GM18909 (cell line): ENCODE data around the gene RIMS4.

Experiments
- ATAC-seq: cut with Tn5 transposase; IDR thresholded peaks from one replicate; pipeline ENCODE4 v1.9.1; 2021; ENCODE audit warnings: mild to moderate bottlenecking; ENCODE audit not compliant: unreplicated experiment, poor library complexity

Gene RIMS4

GRCh38 chr20:44745598-44746366 lies 64.6 kb downstream of the RIMS4 start, which contains the start of gene KCNK15:
KCNK15 (plus strand) TSS chr20:44745865; CDS start chr20:44745911, 46 bp downstream.
- no peak for ATAC-seq

DNA sequence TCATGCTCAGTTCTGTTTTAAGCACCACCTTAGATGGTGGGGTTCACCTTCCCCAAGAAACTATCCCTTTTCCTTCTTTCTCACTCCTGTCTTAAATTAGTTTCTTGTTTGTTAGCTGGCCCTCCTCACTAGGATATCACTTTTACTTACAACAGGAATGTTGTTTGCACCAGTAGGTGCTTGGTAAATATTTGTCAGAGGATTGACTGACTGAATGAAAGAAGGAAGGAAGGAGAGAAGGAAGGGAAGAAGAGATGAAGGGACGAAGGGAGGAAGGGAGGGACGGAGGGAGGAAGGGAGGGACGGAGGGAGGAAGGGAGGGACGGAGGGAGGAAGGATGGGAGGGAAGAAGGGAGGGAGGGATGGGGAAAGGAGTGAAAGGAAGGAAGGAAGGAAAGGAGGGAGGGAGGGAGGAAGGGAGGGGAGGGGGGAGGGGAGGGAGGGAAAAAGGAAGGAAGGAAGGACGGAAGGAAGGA lies 65.2 kb downstream of the RIMS4 start:
- ATAC-seq = no peak

- ATAC-seq = no peak
These were observed 66.3 kb downstream of the RIMS4 start for GRCh38 chr20:44743916-44744655.

- ATAC-seq = no peak
These were observed 67.2 kb downstream of the RIMS4 start for GRCh38 chr20:44743080-44743701.

DNA sequence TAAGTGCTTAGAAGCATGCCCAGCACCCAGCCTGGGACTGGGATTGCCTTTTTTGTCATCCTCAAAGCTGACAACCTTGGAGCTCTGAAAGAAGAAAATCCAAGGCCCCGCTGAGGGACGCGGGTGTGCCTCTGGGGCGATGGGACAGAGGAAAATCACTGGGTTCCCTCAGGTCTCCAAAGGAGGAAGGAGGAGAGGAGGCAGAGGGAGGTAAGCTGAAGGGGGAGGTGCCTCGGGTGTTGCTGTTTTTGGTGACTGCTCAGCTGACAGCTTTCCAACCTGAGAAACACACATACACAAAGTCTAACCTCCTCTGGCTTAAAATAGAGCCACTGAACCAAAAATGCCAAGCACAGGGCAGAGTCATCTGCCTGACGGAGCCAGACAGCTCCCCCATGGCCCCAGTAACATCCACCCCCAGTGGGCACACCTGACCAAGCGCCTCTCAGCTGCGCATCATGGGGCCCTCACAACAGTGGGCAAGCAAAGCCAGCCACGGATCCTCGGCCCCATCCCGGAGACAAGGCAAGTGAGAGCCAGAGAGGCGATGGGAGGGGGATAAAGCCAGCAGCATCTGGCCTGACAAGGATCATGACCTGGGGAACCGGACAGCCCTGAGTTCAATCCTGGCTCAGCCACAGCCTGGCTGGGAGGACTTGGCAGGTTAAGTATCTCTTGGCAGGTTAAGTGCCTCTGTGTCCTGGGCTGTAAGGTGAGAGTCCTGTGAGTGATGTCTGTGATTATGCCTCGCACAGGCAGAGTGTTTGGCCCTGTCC lies 67.9 kb downstream of the RIMS4 start:
- no peak for ATAC-seq

DNA sequence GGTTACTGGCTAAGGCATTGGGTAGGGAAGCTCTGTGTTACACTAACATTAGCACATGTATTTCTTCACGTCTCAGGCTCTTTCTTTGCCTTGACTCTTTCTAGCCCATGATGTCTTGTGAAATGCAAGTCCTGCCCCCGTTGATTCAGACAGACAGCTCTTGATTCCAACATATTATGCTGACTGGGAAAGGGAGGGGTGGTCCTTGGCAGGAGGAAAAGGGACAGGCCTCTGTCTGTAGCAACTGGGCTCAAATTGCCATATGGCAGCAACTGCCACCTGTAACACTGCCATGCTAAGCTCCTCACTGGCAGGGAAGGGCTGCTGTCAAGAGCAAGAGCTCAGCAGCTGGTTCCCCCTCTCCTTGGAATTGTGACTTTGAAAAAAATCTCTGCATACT lies 70.4 kb downstream of the RIMS4 start:
- ATAC-seq = no peak

DNA sequence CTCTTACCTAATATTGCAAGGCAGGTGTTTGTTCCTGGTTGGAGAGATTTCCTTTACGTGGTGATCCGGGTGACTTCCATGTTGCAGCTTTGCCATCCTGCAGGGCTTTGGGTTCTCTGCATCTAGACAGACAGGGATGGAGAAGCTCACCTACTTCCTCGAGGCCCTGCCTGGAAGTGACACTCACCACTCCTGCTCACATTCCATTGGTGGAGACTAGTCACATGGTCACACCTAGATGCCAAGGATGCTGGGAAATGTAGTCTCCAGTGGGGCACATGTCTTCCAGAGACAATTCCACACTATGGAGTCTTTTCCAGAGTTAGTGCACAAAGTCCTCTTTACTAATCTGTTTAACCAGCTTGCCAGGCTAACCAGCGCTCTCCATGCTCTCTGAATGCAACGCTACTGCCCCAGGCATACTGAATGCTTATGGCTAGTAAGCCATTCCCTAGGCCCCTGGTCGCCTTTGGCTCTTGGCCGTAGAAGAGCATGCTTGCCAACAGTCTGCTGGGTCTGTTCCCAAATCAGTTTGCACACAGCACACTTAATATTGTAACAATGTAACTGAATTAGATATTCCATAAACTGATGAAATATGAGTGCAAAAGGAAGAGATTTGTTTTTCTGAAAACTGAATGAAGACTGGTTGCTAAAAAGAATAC lies 71.4 kb downstream of the RIMS4 start:
- ATAC-seq = no peak

GRCh38 chr20:44737116-44737515 lies 73.2 kb downstream of the RIMS4 start:
- no peak for ATAC-seq

GRCh38 chr20:44736170-44737021 lies 74.0 kb downstream of the RIMS4 start:
- ATAC-seq = no peak

DNA sequence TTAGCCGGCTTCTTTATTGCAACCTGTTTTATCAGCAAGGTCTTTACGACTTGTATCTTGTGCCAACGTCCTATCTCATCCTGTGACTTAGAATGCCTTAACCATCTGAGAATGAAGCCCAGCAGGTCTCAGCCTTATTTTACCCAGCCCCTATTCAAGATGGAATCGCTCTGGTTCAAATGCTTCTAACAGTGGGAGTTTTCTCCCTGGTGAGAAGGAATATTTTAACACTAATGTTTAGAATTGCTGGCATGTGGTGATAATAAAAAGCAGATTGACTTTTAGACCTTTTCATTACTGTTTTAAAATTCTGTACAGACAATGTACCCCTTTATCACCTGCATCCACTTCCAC lies 74.6 kb downstream of the RIMS4 start:
- ATAC-seq = no peak

DNA sequence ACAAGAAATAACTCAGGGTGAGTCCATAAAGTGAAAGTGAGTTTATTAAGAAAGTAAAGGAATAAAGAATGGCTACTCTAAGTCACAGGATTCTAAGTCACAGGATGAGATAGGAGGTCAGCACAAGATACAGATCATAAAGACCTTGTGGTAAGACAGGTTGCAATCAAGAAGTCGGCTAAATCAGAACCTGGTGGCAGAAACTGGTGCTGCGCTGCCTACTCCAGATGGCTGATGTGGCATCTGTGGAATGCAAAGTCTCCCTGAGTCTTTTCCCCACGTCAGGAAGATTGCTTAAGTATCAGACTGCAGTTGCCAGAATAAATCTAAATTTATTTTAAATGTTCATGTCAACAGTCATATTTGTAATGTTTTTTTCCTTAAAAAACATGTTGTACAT lies 75.4 kb downstream of the RIMS4 start:
- ATAC-seq = no peak

DNA sequence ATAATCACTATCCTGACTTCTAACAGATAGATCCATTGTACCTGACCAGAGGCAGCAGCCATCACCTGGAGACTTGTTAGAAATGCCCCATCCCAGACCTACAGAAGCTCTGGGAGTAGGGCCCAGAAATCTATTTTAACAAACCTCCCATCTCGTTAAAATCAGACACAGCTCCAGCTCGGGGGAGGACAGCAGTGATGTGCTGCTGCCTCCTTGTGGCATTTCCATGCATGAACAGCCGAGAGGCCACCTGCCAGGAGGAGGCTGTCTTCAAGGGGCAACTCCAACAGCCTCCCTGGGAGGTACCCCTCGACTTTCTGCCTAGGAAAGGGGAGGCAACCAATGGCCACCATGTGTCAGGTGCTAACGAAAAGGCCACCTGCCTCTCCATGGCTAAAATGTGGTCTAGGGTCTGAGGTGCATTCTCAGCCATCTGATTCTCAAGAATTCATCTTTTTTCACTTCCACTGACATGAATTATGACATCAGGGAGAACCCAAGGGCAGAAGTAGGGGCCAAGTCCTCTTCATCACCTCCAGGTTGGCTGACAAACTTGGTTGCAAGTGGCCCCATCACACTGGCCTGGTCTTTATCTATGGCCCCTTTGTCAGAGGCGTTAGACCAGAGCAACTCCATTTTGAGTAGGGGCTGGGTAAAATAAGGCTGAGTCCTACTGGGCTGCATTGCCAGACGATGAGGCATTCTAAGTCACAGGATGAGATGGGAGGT lies 76.8 kb downstream of the RIMS4 start:
- no peak for ATAC-seq

DNA sequence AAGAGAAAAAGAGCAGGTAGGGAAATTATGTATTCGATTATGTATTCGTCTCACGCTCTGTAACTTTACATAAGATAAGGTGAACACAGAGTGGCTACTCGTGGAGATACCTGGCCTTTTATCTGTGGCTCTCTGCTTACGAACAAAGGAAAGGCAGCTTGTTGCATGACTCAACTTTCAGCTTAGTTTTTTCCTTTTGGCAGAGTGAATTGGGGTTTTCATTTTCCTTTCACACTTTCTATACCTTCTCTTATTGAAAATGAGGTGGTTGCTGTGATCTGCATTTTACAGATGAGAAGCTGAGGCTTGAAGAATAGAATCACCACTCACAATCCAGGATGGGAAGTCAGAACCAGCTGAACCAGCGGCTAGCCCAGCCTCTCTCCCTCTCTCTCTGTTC lies 78.0 kb downstream of the RIMS4 start:
- no peak for ATAC-seq

DNA sequence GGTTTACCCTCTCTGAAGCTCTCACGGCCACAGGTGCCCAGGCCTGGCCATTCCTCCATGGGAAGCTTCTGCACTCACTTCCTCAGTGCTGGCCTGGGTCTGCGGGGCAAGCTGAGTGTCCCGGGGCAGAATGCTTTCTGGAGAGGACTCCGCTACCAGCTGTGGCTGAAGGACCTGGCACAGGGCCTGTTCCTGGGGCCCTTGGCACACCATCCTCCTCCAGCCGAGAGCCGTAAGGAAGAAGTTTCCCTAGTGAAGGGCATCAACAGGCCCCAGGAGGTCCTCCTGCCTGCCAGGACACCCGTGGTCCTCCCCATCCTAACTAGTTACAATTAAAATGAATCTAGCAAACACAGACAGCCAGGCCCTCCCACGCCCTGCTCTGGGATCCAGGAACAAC lies 78.7 kb downstream of the RIMS4 start:
- ATAC-seq = no peak

DNA sequence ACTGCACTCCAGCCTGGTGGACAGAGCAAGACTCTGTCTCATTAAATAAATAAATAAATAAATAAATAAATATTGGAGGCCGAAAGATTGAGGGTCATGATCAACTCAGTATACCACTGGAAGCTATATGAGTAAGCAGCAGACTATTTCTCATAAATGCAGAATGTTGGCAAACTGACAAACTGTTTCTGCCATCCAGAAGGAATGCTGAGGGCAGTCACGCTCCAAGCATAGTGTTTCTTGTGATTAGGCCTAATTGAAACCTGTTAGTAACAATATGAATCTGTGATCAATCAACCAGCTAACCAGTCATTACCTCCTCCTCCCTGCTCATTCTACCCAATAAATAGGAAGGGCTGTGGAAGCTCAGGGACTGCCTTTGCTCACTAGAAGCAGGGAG lies 79.9 kb downstream of the RIMS4 start:
- ATAC-seq = no peak

DNA sequence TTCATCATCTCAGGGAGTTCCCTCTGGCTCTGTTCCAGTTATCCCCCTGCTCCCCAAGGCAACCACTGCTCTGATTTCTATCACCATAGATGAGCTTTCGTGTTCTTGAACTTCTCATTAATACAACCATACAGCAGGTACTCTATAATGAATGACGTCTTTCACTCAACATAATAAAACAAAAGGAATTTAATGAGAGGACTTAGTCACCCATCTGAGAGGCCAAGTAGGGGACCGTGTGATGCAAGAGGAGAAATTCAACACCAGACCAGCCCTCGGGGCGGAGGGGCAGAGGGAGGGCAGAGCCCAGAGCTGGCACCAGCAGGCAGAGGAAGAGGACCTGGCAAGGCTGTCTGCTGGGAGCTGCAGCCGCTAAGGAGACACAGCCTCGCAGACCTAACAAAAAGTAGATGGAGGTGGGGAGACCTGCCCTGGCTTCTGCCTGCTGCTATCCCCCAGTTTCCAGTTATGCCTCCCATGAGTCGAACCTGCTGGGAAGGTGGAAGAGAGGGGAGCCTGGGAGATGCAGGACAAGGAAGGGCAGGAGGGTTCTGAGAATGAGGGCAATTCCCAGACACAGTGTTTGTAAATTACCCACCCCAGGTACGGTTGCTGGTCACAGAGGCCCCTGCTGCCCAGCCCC lies 81.4 kb downstream of the RIMS4 start:
- ATAC-seq = no peak

GRCh38 chr20:44727651-44728050 lies 82.7 kb downstream of the RIMS4 start:
- no peak for ATAC-seq

DNA sequence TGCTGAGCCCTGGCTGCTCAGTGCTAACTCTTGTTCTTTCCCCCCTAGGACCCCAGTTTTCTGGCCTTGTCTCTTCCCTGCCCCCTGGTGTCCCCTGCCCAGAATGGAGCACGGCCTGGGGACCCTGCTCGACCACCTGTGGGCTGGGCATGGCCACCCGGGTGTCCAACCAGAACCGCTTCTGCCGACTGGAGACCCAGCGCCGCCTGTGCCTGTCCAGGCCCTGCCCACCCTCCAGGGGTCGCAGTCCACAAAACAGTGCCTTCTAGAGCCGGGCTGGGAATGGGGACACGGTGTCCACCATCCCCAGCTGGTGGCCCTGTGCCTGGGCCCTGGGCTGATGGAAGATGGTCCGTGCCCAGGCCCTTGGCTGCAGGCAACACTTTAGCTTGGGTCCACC lies 83.3 kb downstream of the RIMS4 start:
- no peak for ATAC-seq
